ENCODE results near the gene PLPP3.

Gene PLPP3

DNA sequence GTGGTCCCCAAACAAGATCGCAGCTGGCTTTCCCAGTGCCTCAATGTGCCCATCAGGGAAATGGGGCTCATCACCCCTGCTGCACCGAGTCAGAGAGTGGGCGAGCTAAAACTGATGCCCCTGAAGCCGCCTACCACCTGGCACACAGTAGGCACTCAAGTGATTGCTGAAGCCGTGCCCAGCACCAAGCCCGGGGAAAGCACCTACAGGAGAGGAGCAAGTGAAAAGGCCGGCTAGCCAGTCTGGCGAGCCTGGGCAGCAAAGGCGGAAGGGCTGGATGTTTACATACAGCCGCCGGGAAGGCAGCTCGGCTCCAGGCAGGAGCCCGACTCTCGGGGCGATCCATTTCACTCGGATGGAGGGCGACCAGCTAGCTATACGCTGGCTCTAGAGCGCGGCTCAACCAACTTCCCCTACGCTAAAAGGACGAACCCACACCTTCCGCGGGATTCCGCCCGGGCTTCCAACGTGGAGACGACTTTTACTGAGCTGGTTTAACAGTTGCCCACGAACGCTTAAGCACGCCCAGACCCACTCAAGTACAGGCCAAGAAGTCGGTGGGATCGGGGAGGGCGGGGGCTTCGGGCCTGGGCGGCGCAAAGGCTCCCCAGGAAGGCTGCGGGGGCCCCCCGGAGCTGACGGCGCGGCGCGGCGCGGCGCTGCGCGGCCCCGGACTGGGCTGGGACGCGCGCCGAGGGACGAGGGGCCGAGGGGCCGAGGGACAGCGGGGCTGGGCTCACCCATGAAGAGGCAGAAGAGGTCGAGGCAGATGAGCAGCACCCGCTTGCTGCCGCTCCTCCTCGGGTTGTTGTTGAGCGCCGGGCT is 1.0 kb downstream of the PLPP3 start:
- peak; percentile 80 for DNase-seq

DNA sequence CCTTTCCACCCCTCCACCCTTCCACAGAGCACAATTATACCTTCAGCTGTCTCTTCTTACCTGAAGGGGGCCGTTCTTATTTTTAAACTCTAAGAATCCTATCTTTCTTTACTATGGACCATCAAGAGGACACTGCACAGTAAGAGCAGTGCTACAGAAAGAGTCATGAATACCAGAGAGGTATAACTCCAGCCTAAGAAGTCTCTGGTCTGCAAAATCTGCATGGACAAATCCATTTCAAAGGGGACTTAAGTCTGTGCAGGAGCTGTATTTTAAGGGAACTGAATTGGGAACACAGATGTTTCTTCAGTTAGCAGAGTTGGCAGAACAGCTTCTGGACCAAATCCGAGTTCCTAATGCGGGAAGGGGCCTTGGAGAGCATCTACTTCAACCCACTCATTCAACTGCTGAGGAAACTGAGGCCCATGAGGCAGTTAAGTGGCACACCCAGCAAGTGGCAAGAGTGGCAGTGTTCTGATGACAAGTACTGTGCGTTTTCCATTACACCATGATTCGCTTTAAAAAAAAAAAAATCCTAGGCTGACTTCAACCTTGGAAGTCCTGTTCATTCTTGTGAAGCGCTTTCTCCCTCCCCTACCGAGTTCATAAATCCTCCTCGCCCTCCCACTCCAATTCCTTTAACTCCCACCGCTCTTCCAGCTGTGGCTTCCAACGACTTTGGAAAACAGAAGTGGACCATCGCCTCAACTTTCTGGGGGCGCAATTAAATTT is 1.8 kb downstream of the PLPP3 start:
- no peak for DNase-seq

- peak; percentile 39 for DNase-seq
Observed at GRCh38 chr1:56576880-56577405, 2.4 kb downstream of the PLPP3 start.

- DNase-seq: no peak
Observed at GRCh38 chr1:56575865-56576264, 3.5 kb downstream of the PLPP3 start.

GRCh38 chr1:56574794-56575193 is 4.6 kb downstream of the PLPP3 start:
- no peak for DNase-seq

- no peak for DNase-seq
Observed at GRCh38 chr1:56573311-56573710, 6.1 kb downstream of the PLPP3 start.

DNA sequence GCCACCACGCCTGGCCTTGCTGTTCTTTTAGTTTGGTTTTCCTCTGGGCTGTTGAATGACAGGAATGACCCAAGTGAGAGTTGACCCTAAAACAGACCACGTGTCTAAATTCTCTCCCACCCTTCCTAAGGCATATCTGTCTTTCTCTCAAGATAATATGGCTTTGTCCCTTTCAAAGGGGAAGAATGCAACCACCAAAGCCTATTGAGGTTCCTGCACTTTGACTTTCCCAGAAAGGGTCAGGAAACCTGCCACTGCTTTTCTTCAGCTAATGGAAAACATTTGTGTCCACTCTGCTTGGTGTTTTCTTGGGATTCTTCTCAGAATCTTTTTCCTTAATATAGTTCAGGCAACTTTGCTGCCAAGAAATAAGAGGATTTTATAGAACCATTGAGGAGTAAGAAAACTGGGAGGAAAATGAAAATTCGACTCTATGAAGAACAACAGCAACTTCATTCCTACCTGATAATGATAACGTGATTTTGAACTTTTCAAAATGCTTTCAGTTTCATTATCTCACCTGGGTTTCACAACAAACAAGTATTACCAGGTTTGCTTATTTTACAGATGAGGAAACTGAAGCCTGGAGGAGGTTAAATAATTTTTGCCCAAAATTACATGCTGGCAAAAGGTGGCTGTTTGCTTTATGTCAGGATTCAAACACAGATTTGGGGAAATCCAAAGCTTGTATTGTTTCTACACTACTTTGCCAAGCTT is 6.9 kb downstream of the PLPP3 start:
- no peak for DNase-seq

GRCh38 chr1:56571448-56571847 is 7.9 kb downstream of the PLPP3 start:
- no peak for DNase-seq

DNA sequence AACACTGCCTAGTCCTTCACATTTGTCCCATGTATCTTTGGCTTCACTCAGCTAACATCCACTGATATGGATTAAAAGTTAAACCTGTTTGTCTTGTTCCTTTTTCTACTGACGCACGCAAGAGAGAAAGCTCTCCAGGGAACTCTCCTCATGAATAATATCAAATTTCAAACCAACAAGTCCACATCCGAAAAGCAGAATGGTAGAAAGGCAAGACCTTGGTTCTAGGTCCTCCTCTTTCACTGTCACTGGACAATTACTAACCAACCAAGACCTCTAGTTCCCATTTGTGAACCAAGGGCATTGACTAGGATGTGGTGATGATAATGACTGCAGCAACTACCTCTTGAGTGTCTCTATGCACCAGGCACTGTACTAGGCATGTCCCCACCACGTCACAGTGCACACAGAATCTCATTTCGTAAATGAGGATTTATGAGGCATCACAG is 8.4 kb downstream of the PLPP3 start:
- no peak for DNase-seq

GRCh38 chr1:56569661-56570060 is 9.7 kb downstream of the PLPP3 start:
- no peak for DNase-seq

DNA sequence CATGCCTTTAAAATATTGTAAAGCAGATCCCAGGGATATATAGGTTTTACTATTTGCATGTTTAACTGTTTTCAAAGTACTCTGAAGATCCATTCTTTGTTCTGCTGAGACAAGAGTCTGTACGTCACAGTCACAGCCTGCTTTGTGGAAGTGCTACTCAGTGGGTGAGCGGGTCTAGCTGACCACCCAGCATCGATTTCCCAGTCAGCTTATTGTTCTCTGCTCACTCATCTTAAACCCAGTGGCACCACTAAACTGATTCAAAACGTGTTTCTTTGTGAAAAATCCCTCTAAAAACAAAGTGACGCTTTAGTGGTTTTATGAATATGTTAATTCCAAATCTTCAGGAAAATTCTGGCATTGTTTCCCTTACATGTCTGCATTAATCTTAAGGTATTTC is 12.4 kb downstream of the PLPP3 start:
- no peak for DNase-seq

- no peak for DNase-seq
Observed at GRCh38 chr1:56566061-56566744, 13.2 kb downstream of the PLPP3 start.

DNA sequence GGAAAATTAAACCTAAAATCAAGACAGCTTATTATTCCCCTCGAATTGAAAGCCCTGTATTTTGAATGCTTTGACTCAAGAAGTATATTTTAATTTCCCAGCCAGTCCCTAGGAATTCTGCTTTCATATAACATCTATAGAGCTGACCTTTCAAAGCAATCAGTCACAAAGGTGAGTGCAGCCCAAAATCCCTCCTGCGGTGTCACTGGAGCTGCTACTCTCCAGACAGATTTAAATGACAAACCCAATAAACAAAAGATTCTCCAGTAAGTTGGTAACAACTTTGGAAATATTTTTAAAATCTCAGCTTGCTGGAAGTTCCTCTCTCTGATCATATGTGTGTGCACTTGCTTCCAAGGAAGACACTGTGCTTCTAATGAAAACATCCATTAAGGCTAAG is 14.7 kb downstream of the PLPP3 start:
- no peak for DNase-seq

GRCh38 chr1:56563568-56563967 is 15.8 kb downstream of the PLPP3 start:
- DNase-seq: no peak

DNA sequence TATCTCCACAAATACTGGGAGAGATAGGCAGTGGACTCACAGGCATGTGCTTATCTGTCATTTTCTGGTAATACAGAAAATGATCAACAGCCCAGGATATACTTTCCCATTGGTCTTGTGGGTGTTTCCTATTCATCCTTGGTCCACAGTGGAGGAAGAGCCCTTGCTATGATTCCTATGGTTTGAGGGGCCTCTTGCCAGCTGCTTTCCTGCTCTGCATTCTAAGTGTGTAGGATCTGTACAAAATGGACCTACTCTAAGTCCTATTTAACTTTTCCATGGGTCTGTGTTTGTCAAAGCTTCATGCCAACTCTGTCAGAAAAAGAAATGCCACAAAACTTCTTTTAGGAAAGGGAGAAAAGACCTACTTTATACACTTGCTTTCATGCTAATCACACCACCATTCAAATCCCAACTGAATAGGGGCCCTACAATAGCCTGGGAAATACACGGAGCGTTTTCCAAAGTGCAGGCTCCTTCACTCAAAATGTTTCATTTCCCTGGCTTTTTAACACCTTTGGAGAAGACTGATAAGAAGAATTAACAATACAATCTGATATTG is 16.4 kb downstream of the PLPP3 start:
- DNase-seq: no peak

GRCh38 chr1:56561227-56562019 is 17.9 kb downstream of the PLPP3 start:
- DNase-seq: no peak

DNA sequence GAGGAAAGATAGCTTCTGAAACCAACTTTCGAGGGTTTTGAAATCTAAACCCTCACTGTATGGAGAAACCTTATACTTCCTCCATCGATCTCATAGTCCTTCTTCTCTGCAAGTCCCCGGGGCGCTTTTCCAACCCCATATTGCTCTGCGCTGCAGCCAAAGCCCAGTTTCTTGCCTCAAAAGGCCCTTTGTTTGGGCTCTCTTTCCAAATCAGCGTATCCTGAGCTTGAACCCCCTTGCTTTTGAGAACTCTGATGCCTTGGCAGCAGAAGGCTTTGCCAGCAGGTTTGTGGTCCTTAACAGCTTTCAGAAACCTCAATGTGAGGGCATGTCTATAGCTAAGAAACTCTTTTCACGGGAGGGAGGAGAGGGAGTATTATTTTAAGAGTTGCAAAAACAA is 21.6 kb downstream of the PLPP3 start:
- no peak for DNase-seq

GRCh38 chr1:56555448-56555847 is 23.9 kb downstream of the PLPP3 start:
- no peak for DNase-seq

- no peak for DNase-seq
Observed at GRCh38 chr1:56553046-56553445, 26.3 kb downstream of the PLPP3 start.

GRCh38 chr1:56552349-56552748 is 27.0 kb downstream of the PLPP3 start:
- no peak for DNase-seq

DNA sequence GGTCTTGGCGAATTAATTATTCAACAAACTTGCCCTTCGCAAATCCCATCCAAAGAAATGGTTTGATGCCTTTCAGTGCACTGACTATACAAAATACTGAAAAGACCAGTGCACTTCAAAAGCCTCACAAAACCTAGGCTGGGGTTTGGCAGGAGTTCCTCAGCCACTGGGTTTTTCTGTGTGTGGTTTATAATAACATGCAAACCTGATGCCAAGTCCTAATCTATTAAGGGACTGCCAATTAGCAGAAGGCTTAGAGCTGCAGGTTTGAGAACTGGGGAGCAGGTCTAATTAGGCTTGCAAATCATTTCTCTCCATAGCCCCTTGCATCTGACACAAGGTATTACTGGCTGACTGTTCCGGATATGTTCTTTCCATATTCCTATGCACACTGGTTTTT is 27.7 kb downstream of the PLPP3 start:
- DNase-seq: no peak
